Smooth muscle cell of trachea (primary cell): ENCODE measurements around the gene CDR2L. TPM values are rescaled to one million over a fixed set of nuclear protein-coding genes. Genes with fewer than 3 reads are reported as not detected.

Experiments
- total RNA-seq: library from RNA; depleted of rRNA; stranded (reverse); fragments of >200 nt; gene quantifications from 2 replicates; pipeline ENCODE4 v1.2.1, GENCODE V29; 2014

Gene CDR2L
- 12.7 and 21.2 TPM in 2 replicates for total RNA-seq

GRCh38 chr17:74987418-74987908 is at the start of gene CDR2L:
Gene CDR2L (plus strand): TSS chr17:74987632. CDS start chr17:74988044, 412 bp downstream.

GRCh38 chr17:74972107-74972972 is 15.1 kb upstream of the CDR2L start, which contains the start of gene HID1:
Gene HID1 (minus strand): TSS chr17:74972759. CDS start chr17:74972656, 103 bp downstream.

GRCh38 chr17:75012346-75013091 is 25.1 kb downstream of the CDR2L start, which contains the start of gene MRPL58:
Gene MRPL58 (plus strand): TSS chr17:75012670. CDS start chr17:75012687, 17 bp downstream.

GRCh38 chr17:75046407-75047289 is 59.2 kb downstream of the CDR2L start, which contains the start of the genes ATP5PD and KCTD2:
Gene ATP5PD (minus strand): TSS chr17:75046969. CDS start chr17:75042650, 4,319 bp downstream.
Gene KCTD2 (plus strand): TSS chr17:75047225. CDS start chr17:75047251, 26 bp downstream.

Other genes starting within 250 kb of the CDR2L start
- 10.6 and 12.4 TPM in 2 replicates for gene NHERF1, start 239.0 kb upstream of the CDR2L start, total RNA-seq
- gene NAT9, start 211.3 kb upstream of the CDR2L start, total RNA-seq, result 38.3 and 44.2 TPM in 2 replicates
- gene GRIN2C, start 127.7 kb upstream of the CDR2L start, total RNA-seq, result under 0.01 and 1.3 TPM in 2 replicates
- 42.2 and 121 TPM in 2 replicates for gene FDXR, start 114.6 kb upstream of the CDR2L start, total RNA-seq
- gene FADS6, start 94.0 kb upstream of the CDR2L start, total RNA-seq, result not detected in 2 replicates
- under 0.01 TPM in 2 replicates for gene USH1G, start 64.4 kb upstream of the CDR2L start, total RNA-seq
- not detected in 2 replicates for gene OTOP2, start 63.4 kb upstream of the CDR2L start, total RNA-seq
- not detected in 2 replicates for gene OTOP3, start 51.7 kb upstream of the CDR2L start, total RNA-seq
- gene HID1, start 14.9 kb upstream of the CDR2L start, total RNA-seq, result 0.29 and 0.66 TPM in 2 replicates
- gene MRPL58, start 25.0 kb downstream of the CDR2L start, total RNA-seq, result 22.8 and 46.1 TPM in 2 replicates
- gene ATP5PD, start 59.3 kb downstream of the CDR2L start, total RNA-seq, result 279 and 530 TPM in 2 replicates
- 20.5 and 27.3 TPM in 2 replicates for gene KCTD2, start 59.6 kb downstream of the CDR2L start, total RNA-seq
- 9.2 and 27.8 TPM in 2 replicates for gene SLC16A5, start 100.3 kb downstream of the CDR2L start, total RNA-seq
- gene ARMC7, start 122.3 kb downstream of the CDR2L start, total RNA-seq, result 2.9 and 5.3 TPM in 2 replicates
- gene NT5C, start 144.1 kb downstream of the CDR2L start, total RNA-seq, result 32.1 and 80.4 TPM in 2 replicates
- 55.7 and 168 TPM in 2 replicates for gene JPT1, start 166.9 kb downstream of the CDR2L start, total RNA-seq
- 113 and 134 TPM in 2 replicates for gene SUMO2, start 195.3 kb downstream of the CDR2L start, total RNA-seq
- 18.9 and 35.2 TPM in 2 replicates for gene NUP85, start 218.0 kb downstream of the CDR2L start, total RNA-seq